Body of pancreas (tissue), 4 donors: ENCODE measurements around the gene BAZ2A.

ENCODE experiments used
- POLR2A ChIP-seq, 3 donors: fragments of 450-650 bp; IDR thresholded peaks; one replicate each; pipeline ENCODE4 v1.6.1; 2016; ENCODE audit warnings: antibody characterized with exemption in 3 of 3, mild to moderate bottlenecking in 2 of 3
- TF ChIP-seq, protein P1 (sequence below), 7 experiments: fragments of 450-650 bp in 4 of 7; fragments of 200-600 bp in 3 of 7; sonication (generic) in 3 of 7; IDR thresholded peaks; one replicate each; pipeline ENCODE4 v1.5.1; 2016 to 2019; ENCODE audit warnings: antibody characterized with exemption in 7 of 7

GRCh38 chr12:56671608-56672007 is 41.5 kb upstream of the BAZ2A start:
- TF ChIP-seq POLR2A (IDR thresholded peaks at IDR 0.05): no peak
- TF ChIP-seq, protein P1, sequence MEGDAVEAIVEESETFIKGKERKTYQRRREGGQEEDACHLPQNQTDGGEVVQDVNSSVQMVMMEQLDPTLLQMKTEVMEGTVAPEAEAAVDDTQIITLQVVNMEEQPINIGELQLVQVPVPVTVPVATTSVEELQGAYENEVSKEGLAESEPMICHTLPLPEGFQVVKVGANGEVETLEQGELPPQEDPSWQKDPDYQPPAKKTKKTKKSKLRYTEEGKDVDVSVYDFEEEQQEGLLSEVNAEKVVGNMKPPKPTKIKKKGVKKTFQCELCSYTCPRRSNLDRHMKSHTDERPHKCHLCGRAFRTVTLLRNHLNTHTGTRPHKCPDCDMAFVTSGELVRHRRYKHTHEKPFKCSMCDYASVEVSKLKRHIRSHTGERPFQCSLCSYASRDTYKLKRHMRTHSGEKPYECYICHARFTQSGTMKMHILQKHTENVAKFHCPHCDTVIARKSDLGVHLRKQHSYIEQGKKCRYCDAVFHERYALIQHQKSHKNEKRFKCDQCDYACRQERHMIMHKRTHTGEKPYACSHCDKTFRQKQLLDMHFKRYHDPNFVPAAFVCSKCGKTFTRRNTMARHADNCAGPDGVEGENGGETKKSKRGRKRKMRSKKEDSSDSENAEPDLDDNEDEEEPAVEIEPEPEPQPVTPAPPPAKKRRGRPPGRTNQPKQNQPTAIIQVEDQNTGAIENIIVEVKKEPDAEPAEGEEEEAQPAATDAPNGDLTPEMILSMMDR (IDR thresholded peaks at IDR 0.05): no peak
